HG02943 (cell line): Measurements from ENCODE around the gene TMEM270.

Experiments
- ATAC-seq: cut with Tn5 transposase; IDR thresholded peaks from one replicate; pipeline ENCODE4 v1.9.1; 2021; ENCODE audit warnings: mild to moderate bottlenecking, low read depth, moderate library complexity; ENCODE audit not compliant: unreplicated experiment

TMEM270 gene

GRCh38 chr7:73851410-73852338 is 9.3 kb upstream of the TMEM270 start:
- no peak for ATAC-seq

- no peak for ATAC-seq
These were observed 8.5 kb upstream of the TMEM270 start for GRCh38 chr7:73852500-73852899.

- ATAC-seq: no peak
These were observed 4.0 kb upstream of the TMEM270 start for GRCh38 chr7:73856941-73857340.

GRCh38 chr7:73858807-73859206 is 2.2 kb upstream of the TMEM270 start:
- ATAC-seq: no peak

GRCh38 chr7:73861305-73861704 is 346 bp downstream of the TMEM270 start:
- no peak for ATAC-seq

- no peak for ATAC-seq
These were observed 4.2 kb downstream of the TMEM270 start for GRCh38 chr7:73864981-73865711.

GRCh38 chr7:73865738-73866445 is 4.9 kb downstream of the TMEM270 start:
- ATAC-seq: no peak

GRCh38 chr7:73866446-73866767 is 5.4 kb downstream of the TMEM270 start:
- ATAC-seq: no peak

- ATAC-seq: no peak
These were observed 8.2 kb downstream of the TMEM270 start for GRCh38 chr7:73869011-73869798.

- no peak for ATAC-seq
These were observed 9.1 kb downstream of the TMEM270 start for GRCh38 chr7:73870041-73870492.

- no peak for ATAC-seq
These were observed 10.4 kb downstream of the TMEM270 start for GRCh38 chr7:73871163-73872011.

- no peak for ATAC-seq
These were observed 11.3 kb downstream of the TMEM270 start for GRCh38 chr7:73872056-73872908.

- no peak for ATAC-seq
These were observed 15.4 kb downstream of the TMEM270 start for GRCh38 chr7:73876361-73876760.

GRCh38 chr7:73876973-73877372 is 16.0 kb downstream of the TMEM270 start:
- no peak for ATAC-seq

- no peak for ATAC-seq
These were observed 19.2 kb downstream of the TMEM270 start for GRCh38 chr7:73879977-73880681.

- no peak for ATAC-seq
These were observed 19.9 kb downstream of the TMEM270 start for GRCh38 chr7:73880755-73881328.

GRCh38 chr7:73881352-73882046 is 20.5 kb downstream of the TMEM270 start:
- no peak for ATAC-seq
